GM21737 (cell line): ENCODE results near the gene MAPK8IP3.
"Not testable (repeated sequence)": the region's sequence is repeated elsewhere in the genome, so short reads cannot be mapped to it uniquely, and the experiment has no call there.

Source experiments
- ATAC-seq: cut with Tn5 transposase; IDR thresholded peaks from one replicate; pipeline ENCODE4 v1.9.1; 2021; ENCODE audit warnings: mild to moderate bottlenecking, moderate library complexity; ENCODE audit not compliant: unreplicated experiment

MAPK8IP3 gene

DNA sequence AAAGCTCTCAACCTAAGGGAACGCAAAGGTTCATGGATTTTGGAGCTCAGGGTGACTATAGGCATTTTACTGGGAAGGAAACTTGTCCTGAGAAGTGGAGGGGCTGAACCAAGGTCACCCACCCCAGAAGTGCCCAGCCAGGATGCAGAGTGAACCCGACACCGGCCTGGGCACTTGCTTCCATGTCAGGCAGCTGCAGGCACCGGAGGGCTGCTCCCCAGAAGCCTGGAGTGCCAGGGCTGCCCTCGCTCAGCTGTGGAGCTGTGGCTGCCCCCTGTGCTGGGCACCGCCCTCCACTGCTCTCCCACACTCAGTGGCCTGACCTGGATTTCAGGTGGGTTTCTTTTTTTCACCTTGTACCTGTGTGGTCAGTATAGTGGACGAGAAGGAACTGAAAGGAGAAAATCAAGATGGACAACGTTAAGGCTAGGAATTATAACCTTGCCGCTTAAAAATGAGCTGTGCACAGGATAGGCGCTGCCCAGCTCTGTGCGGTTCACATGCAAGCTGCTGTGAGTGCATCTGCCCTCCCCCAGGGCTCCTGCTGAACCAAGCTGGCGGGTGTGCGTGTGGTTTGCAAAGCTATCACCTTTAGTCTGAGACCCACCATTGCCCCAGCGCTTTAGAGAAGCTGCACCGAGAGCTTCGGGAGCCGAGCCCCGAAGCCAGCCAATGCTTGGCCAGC is 2.2 kb downstream of the MAPK8IP3 start:
- ATAC-seq = no peak

GRCh38 chr16:1708768-1709180 is 2.8 kb downstream of the MAPK8IP3 start:
- ATAC-seq = no peak

DNA sequence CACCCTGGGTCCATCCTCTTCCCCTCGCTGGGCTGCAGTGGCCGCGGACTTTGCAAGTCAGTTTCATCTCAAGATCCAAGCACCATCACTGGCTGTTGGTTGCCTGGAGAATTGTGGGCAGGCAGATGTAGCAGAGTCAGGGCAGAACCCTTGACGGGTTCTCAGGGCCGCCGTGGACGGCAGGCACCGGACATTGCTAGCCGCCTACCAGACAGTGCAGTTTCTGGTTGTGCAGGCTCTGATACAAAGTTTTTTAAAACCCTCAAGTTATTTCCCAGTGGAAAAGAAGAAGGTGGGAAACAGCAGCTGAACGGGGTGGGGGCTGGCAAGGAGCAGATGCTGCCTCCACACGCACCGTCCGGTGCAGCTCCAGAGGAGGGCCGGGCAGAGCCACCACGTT is 3.4 kb downstream of the MAPK8IP3 start:
- ATAC-seq = no peak

DNA sequence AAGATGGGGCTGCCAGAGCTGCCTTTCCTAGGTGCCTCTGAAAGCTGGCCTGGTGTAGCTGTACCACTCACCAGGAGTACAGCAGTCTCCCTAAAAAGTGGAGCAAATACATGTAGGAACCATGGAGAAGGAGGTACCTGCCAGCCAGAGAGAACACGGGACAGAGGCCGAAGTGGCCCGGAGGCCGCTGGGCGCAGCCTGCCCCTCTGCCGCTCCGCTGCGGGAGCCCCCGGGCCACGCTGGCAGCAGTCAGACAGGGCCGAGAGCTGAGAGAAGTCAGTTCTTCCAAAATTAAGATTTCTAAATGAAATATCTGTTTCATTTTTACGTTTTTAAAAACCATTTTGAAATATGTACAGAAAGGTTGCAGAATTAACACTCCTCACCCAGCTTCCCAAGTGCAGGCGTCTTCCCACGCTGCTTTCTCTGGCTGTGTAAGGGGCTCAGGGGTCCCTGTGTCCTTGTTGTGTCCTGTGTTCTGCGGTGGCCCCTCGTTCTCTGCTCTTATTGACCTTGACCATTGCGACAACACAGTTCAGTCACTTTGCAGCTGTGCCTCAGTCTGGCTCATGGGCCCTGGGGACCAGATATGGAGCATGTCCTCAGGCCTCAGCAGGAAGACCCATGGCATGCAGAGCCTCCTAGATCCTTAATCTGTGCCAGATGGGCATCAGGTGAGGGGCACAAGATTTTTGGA is 5.0 kb downstream of the MAPK8IP3 start:
- ATAC-seq = no peak

- ATAC-seq = no peak
These were observed 6.8 kb downstream of the MAPK8IP3 start for GRCh38 chr16:1712791-1713261.

DNA sequence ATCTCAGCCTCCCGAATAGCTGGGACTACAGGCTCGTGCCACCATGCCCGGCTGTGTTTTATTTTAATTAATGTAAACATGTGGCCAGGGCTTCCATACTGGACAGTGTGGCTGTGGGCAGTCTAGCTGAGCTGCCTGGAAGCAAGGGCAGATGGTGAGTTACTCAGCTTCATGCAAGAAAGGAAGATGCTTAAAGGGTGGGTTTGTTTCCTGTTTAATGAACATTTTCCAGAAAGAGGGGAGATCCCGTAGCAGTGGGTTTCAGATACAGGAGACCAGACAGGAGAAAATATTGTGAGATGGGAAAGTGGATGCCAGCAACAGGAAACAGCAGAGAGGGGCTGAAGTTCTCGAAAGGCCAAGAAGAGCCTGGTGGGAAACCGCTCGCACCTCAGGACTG is 7.3 kb downstream of the MAPK8IP3 start:
- ATAC-seq = no peak

DNA sequence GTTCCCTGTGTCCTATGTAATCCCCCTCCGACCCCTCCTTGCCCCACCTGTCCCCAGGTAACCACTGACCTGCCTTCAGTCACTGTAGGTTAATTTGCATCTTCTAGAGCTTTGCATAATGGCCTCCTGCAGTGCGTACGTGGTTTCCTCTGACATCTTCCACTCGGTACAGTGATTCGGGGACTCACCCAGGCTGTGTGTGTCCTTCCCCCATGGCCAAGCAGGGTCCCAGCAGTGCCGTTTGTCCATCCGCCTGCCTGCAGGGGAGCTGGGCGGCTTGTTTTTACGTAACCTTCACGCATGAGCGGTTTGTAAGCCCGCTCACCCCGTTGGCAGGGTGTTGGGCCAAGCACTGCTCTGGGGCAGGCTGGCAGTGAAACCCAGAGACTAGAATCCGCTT is 7.9 kb downstream of the MAPK8IP3 start:
- ATAC-seq = no peak

DNA sequence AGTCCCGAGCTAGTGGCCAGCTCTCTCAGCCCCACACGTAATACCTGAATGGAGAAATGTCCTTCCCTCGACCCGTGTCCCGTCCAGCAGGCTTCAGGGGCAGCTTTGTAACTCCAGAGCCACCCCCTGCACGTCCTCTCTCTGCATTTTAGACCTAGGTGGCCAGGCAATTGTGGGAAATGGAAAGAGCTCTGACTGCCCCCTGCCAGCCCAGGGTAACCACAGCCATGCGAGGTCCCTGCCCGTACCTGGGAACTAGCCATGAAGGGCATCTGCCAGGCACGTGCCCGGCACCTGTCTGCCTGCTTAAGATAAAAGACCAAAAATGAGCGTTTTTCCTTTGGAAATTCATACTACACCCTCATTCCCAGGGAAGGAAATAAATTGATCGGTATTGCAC is 9.2 kb downstream of the MAPK8IP3 start:
- no peak for ATAC-seq

GRCh38 chr16:1718236-1718635 is 12.2 kb downstream of the MAPK8IP3 start:
- ATAC-seq = not testable (repeated sequence)

DNA sequence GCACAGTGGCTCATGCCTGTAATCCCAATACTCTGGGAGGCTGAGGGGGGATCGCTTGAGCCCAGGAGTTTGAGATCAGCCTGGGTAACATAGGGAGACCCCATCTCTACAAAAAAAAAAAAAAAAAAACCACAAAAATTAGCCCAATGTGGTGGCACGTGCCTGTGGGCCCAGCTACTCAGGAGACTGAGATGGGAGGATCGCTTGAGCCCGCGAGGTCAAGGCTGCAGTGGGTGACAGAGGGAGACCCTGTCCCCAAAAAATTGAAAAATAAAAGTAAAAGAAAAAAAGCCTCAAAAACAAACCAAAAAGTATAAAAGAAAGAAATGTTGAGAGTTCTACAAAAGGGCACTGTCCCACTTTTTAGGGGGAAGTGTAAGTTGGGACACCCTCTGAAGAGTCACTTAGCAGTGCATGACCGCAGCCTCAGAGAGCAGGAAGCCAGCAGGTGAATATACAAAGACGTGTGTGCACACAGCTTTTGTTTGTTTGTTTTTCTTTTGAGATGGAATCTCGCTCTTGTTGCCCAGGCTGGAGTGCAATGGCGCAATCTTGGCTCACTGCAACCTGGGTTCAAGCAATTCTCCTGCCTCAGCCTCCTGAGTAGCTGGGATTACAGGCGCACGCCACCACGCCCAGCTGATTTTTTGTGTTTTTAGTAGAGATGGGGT is 13.7 kb downstream of the MAPK8IP3 start:
- ATAC-seq = not testable (repeated sequence)

DNA sequence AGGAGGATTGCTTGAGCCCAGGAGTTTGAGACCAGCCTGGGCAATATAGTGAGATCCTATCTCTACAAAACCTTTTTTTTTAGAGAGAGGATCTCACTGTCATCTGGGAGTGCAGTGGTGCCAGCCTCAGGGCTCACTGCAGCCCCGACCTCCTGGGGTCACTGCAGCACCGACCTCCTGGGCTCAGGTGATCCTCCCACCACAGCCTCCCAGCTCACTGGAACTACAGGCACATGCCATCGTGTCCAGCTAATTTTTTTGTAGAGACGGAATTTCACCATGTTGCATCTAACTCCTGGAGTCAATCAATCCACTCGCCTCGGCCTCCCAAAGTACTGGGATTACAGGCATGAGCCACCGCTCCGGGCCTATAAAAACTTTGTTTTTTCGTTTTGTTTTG is 15.4 kb downstream of the MAPK8IP3 start:
- ATAC-seq = no peak

- ATAC-seq = no peak
These were observed 17.6 kb downstream of the MAPK8IP3 start for GRCh38 chr16:1723450-1724147.

GRCh38 chr16:1724491-1724890 is 18.5 kb downstream of the MAPK8IP3 start:
- ATAC-seq = no peak

DNA sequence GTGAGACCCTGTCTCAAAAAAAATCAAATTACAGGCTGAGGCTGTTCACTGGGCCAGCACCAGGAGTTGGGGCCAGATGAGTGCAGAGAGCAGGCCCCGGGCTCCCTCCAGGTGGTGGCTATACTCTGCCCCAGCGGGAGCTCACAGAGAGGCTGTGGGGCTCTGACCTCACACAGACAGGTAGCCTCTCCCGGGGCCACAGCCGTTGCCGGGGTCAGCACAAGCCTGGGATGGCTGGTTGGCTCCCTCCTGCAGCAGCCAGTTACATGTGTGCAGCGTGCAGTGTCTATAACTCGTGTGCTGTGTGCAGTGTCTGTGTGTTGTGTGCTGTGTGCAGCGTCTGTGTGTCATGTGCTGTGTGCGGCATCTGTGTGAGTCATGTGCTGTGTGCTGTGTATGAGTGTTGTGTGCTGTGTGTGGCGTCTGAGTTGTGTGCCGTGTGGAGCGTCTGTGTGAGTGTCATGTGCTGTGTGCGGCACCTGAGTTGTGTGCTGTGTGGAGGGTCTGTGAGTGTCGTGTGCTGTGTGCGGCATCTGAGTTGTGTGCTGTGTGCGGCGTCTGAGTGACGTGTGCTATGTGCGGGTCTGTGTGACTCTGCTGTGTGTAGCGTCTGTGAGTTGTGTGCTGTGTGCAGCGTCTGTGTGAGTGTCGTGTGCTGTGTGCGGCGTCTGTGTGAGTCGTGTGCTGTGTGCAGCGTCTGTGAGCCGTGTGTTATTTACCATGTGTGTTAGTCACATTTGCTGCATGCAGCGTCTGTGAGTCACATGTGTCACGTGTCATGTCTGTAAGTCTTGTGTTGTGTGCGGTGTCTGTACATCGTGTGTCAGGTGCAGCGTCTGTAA is 20.9 kb downstream of the MAPK8IP3 start:
- no peak for ATAC-seq

- no peak for ATAC-seq
These were observed 21.9 kb downstream of the MAPK8IP3 start for GRCh38 chr16:1727651-1728624.

DNA sequence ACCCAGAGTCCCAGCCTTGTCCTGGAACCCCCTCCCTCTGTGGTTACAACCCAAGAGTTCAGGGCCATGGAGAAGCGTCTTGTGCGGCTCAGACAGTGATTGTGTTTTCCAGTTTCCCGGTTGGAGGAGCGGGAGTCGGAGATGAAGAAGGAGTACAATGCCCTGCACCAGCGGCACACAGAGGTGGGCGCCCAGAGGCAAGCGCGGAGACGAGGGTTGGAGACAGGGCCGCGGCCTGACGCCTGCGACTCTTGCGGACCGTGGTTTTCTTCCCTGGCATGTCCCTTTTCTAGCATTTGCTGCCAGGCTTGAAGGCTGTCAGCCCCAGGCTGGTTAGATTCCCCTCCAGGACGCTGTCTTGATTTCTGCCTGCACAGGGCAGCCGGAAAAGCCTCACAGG is 23.0 kb downstream of the MAPK8IP3 start:
- no peak for ATAC-seq

- no peak for ATAC-seq
These were observed 23.4 kb downstream of the MAPK8IP3 start for GRCh38 chr16:1729445-1729844.

- ATAC-seq = no peak
These were observed 25.1 kb downstream of the MAPK8IP3 start for GRCh38 chr16:1731073-1731472.

DNA sequence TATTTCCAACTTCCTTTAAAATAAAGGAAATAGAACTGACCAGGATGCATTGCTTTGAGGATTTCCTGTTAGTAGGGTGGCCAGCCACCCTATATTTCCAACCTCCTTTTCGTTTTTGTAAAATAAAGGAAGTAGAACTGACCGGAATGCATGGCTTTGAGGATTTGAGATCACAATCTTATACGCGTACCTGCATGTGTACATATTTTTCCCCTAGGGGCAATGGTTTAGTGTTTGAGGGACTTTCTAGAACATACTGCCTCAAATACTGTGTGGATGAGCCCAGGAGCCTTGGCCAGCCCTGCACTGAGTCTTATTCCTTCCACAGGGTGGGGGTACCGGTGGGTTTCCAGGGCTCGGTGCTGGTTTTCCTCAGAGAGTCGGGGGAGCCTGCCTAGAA is 25.6 kb downstream of the MAPK8IP3 start:
- no peak for ATAC-seq
